RCC 7860 (cell line): ENCODE data around the gene FBN2.

Experiments
- DNase-seq: peaks from one replicate; pipeline ENCODE4 v3.0.0-alpha.2; 2015; ENCODE audit warnings: low spot score
- FAIRE-seq: peaks from 2 replicates; lab custom pipeline; 2012; peaks lifted over from hg19 to GRCh38; lab: Jason Lieb, UNC

Gene FBN2

GRCh38 chr5:128378196-128378595 lies 159.8 kb downstream of the FBN2 start:
- DNase-seq: no peak
- no peak for FAIRE-seq

GRCh38 chr5:128376577-128376976 lies 161.5 kb downstream of the FBN2 start:
- FAIRE-seq: no peak
- no peak for DNase-seq

DNA sequence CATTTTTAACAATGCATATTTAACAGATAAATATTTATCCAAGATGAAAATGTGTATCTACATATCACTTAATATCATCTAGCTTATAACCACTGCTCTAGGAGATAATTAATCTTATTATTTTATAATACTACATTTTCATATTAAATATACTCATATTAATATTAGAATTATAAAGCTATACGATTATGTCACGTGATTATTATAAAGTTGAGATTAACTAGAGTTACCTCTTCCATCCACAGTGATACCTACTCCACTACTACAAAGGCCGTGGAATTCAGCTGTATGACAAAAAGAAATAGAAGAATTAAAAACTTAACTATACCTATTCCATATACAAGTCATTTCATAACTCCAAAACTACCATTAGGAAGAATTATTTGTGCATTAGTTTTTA lies 171.9 kb downstream of the FBN2 start:
- no peak for DNase-seq
- no peak for FAIRE-seq

- no peak for DNase-seq
Observed at GRCh38 chr5:128362370-128362769, 175.7 kb downstream of the FBN2 start.

GRCh38 chr5:128358826-128359225 lies 179.2 kb downstream of the FBN2 start:
- FAIRE-seq (no peak), DNase-seq (no peak)

More at GRCh38 chr5:128362370-128362769, 175.7 kb downstream of the FBN2 start:
- no peak for FAIRE-seq

DNA sequence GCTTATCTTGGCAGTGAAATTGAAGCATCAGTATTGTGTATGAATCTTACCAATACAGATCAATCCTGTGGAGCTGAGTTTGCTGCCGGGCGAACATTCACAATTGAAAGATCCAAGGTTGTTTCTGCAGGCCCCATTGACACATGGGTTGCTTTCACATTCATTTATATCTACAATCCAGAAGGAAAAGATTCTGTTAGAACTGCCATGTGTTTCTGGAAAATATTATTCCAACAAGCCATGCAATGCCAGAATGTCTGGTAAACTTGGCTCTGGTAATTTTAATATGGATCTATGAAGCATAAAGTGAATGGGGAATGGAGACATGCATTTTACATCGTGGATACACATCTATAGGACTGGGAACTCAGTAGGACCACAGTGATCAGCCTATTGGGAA lies 180.8 kb downstream of the FBN2 start:
- FAIRE-seq (no peak), DNase-seq (no peak)

GRCh38 chr5:128355961-128356360 lies 182.1 kb downstream of the FBN2 start:
- FAIRE-seq: no peak
- no peak for DNase-seq

DNA sequence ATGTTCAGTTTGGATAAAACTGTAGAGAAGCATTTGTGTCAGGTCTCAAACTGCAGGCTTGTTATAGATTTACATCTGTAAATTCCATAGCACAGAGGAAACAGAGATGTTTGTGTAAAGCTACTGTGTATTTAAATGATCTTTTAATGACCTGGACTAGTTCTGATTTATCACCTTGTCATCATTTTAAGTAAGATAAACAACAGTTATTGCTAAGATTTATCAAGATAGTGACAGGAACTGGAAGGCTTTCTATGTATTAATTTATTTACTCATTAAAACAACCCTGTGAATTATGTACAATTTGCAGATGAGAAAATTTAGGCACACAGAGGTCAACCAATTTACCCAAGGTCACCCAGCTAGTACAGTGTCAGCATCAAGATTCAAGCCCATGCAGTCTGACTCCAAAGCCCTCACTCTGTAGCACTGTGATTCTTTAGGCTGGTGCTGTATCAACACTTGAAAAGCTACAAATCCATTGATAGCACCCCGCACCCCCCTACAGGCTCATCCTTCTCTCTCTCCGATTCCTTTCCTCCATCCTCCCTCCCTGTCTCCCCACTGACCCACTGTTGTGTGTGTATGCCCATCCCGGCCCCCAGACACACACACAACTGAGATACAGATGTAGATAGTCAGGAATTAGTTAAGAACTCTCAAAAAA lies 184.5 kb downstream of the FBN2 start:
- FAIRE-seq: no peak

GRCh38 chr5:128350705-128351104 lies 187.3 kb downstream of the FBN2 start:
- DNase-seq (no peak), FAIRE-seq (no peak)

More for the DNA sequence above, 184.5 kb downstream of the FBN2 start:
- no peak for DNase-seq

DNA sequence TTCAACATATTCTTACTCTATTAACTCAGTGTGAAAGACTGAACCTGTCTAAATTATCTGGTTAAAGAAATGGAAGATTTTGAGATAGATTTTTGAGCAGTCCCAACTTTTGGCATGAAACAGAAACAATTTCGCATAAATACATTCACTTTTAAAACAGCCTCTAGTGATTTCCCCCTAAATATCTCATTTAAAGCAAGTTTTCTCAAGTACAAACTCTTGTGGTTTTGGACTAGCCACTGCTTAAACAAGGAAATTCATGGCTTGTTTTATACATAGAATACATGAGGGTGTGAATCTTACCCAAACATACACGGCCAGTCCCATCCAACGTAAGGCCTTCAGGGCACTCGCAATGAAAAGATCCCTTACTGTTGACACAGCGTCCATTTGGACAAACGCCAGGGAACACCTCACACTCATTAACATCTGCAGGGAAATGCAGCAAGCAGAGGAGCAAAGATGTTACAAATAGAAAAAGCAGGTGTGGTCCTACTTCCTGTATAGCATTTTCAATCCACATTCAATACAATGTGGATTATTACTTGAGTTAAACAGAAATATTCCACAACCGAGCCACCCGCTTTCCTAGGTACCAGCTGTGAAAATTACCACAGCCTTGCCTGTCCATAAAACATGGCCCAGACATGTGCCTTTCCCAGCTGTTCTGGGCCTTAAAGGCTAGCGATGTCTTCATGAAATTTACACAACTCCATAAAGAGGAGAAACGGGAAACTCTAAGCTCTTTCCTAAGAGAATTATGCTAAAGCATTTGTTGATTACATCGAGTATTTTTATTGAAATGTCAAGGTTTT lies 188.8 kb downstream of the FBN2 start:
- DNase-seq (no peak), FAIRE-seq (no peak)

DNA sequence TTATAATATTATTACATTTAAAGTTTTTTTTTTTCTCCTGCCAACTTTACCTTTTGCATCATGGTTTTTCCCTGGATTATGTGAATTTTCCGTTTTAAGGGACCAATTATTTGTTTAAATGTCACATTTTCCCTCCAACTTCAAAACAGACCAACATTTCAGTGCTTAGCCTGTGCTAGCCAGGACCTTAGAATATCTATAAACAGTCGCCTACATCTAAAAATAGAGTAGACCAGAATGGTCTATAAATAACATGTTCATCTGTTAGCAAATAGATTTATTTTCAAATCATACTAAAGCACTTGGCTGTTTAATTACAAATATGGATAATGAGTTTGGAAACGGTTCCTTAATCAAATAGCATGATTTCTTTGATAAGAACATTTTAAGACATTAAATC lies 192.0 kb downstream of the FBN2 start:
- no peak for DNase-seq
- no peak for FAIRE-seq

DNA sequence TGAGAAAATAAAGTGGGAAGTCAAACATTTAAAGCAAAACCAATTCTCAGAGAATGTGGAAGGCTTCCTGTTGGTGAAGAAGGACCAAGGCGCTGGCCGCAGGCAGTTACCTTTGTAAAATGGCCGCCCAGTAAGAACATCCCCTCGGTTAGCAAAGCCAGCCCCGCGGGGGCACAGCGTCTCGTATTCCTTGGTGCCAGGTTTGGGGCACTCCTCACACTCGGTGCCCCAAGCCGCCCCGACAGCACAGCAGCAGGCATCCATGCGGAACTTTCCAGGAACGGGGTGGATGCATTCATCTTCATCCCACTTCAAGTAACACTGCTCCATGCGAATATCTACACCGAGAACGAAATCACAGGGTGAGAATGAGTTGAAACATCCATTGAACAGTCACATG lies 192.8 kb downstream of the FBN2 start:
- FAIRE-seq (no peak), DNase-seq (no peak)

DNA sequence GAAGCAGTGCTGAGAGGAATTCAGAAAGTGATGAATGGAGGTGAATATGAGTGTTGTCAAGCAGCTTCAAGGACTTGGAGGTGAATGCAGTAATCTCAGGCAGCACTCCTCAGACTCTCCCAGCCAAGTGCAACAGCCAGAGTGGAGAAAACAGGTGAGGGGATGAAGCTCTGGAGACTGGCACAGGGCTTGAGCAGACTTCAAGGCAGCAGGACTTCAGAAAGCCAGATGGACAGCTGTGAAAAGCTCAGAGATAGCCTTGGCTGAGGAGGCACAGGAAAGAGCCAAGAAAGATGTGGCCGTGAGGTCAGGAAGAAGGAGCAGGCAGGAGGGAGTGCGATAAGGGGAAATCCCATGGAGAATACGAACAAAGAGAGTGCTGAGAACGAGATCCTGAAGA lies 194.9 kb downstream of the FBN2 start:
- FAIRE-seq (no peak), DNase-seq (no peak)

DNA sequence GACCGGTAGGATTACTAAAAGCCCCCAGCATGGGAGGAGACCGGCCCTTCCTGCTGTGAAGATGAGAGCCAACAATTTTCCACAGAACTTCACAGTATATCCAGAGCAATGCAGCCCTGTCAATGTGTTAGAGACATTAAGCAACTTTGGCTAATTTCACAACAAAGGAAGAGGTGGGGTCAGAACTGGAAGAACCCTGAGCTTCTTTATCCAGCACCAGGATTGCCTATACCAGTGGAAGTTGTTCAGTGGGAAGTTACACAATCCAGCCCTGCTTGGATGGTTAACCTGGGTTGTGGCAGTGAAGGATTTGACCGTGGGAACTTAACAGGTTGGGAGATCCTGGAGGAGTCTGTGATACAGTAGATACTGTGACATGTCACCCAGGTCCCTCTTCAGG lies 197.0 kb downstream of the FBN2 start:
- no peak for DNase-seq
- no peak for FAIRE-seq

GRCh38 chr5:128340648-128341047 lies 197.4 kb downstream of the FBN2 start:
- FAIRE-seq: no peak
- DNase-seq: no peak

GRCh38 chr5:128339585-128339984 lies 198.5 kb downstream of the FBN2 start:
- no peak for DNase-seq
- no peak for FAIRE-seq

DNA sequence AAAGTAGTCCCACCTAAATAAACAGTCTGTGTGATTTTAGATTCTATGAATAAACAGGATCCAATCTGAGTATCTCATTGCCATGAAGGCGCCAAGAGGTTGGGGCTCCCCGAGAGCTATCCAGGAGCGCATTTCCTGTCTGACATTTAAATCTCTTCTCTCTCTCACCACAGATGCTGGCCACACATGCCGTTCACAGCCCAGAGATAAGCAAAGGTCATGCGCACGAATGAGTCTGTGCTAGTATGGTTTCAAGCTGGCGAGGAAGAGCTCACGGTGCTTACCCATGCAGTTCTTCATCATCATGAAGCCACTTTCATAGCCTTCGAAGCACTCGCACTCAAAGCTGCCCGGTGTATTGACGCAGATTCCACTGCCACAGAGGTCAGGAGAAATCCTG lies 199.4 kb downstream of the FBN2 start:
- FAIRE-seq (no peak), DNase-seq (no peak)

DNA sequence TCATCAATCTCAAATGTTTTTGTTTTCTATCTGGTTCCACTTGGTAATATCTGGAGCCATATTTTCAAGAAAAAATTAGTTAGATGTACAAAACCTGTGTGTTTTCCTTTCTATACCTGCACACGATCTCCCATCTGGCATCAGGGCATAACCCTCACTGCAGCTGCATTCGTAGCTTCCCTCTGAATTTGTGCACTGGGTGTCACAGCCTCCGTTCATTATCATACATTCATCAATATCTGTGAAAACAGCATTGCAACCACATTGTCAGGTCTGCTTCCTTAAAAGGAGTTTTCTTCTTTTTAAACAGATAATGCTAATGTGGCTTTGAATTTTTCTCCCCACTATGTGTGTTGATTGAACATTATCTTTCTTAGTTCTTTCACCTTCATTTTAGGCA lies 202.7 kb downstream of the FBN2 start:
- FAIRE-seq (no peak), DNase-seq (no peak)

- DNase-seq (no peak), FAIRE-seq (no peak)
Observed at GRCh38 chr5:128334010-128334716, 203.9 kb downstream of the FBN2 start.

DNA sequence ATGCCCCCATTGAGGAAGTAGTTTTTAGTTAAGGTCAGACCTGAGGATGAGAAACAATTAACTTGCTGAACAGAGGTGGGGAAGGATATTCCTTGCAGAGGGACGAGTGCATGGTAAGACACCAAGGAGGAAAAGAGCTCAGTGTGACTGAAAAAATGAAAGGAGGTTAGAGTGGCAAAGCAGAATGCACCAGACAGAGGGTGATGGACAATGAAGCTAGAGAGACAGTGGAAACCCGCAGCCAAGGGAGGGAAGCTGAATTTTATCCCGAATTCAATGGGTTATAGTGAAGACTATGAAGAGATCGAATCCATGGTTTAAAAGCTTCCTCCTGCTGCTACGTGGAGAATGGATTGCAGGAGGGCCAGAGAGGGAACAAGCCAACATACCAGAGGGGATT lies 206.8 kb downstream of the FBN2 start:
- no peak for DNase-seq
- FAIRE-seq: no peak

GRCh38 chr5:128329386-128329939 lies 208.6 kb downstream of the FBN2 start:
- no peak for FAIRE-seq
- DNase-seq: no peak

- DNase-seq: no peak
- no peak for FAIRE-seq
Observed at GRCh38 chr5:128328446-128328845, 209.6 kb downstream of the FBN2 start.
